NCI-H1048 (cell line): Measurements from ENCODE around the gene TOM1.

Source experiments
- DNase-seq: peaks from one replicate; lab custom pipeline; 2025; lab: John Stamatoyannopoulos, UW

The TOM1 gene

DNA sequence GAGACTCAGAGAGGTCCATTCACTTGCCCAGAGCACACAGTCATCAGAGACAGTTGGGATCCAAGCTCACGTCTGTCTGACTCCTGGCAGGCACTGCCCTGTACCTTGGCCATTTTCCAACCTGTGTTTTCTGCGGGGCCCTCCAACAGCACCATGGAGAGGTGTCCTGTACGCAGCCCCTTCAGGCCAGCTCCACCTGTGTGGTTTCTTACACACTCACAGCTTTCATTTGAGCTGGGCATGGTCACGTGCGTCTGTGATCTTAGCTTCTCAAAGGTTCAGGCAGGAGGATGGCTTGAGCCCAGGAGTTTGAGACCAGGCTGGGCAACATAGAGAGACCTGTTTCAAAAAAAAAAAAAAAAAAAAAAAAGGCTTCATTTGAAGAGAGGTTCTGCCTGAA lies 24.4 kb downstream of the TOM1 start:
- no peak for DNase-seq

GRCh38 chr22:35324762-35325161 lies 25.1 kb downstream of the TOM1 start:
- DNase-seq: no peak

- DNase-seq: no peak
Observed at GRCh38 chr22:35325209-35325608, 25.5 kb downstream of the TOM1 start.

DNA sequence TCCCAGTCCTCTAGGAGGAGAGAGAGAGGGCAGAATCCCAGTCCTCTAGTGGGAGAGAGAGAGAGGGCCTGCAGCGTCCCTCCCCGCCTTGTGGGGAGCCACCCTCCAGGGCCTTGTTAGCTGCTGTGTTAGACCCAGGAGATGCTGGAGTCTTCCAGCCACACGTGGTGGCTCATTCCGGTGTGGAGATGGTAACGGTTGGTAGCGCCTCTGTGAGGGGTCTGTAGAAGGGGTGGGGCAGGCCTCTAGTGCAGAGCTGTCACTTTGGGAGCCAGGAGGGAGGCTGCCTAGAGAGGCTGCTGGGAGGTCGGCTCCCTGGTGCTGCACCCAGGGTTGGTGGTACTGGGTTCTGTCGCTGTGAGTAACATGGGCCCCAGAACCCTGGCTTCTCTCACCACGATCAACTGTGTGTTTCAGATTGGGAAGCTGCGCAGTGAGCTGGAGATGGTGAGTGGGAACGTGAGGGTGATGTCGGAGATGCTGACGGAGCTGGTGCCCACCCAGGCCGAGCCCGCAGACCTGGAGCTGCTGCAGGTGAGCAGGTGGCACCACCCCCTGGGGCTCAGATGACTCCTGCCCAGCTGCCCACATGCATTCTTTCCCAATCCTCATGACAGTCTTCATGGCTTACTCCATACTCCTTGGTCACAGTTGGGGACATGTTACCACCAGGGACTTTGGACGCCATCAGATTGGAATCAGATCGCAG lies 27.3 kb downstream of the TOM1 start:
- no peak for DNase-seq

DNA sequence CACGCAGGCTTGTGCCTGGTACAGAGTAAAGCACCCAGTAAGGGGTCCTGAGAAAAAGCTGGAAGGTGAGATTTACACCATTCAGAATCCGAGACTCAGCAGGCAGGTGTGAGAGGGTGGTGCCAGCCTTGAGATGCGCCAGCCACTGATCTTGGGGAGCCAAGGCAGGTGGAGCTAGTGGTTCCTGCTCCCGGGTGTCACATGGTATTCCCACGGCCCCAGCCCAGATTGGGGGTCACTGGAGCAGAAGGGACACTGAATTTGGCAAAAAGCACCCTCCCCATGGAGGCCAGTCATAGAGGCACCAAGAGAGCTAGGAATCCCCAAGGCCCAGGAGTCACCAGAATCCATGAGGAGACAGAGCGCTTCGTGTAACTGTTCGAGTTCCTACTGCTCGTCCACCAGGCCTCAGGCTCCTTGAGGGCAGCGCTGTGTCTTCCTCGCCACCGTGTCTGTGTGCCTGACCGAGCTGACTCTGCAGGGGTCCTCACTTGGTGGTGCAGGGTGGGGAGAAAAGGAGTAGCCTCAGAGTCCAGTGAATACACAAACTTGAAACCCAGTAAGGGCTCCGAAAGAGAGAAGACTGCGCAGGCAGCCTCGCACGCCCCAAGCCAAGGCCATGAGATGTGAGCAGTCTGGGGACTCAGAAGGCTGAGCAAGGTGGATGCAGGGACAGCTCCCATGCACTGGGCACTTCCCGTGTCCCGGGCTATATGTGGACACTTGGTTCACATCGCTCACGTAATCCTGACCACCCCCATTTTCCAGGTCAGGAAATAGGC lies 28.2 kb downstream of the TOM1 start:
- DNase-seq: no peak

GRCh38 chr22:35328472-35328885 lies 28.8 kb downstream of the TOM1 start:
- no peak for DNase-seq

DNA sequence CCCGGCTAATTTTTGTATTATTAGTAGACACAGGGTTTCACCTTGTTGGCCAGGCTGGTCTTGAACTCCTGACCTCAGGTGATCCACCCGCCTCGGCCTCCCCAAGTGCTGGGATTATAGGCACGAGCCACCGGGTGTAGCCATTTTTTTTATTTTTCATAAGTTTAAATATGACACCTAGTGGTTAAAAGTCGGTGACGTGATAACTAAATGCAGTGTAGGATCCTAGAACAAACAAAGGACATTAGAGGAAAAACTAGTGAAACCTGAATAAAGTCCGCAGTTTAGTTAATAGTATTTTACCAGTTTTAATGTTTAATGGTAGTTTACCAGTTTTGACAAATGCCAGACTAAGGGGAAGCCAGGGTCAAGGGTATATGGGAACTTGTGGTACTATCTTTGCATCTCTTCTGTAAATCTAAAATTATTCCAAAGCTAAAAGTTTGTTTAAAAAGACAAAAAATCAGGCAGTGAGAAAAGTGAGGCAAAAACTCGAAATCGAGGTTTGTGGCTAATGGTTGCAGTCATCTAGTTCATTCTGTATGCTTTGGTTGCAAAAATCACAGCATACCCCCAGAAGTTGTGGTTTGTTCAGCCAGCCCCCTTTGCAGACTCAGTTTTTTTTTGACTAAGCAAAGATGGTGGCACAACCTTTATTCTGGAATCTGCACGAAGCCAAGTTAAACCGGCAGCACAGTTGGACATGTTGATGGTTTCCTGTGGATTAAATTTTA lies 29.6 kb downstream of the TOM1 start:
- DNase-seq: no peak

DNA sequence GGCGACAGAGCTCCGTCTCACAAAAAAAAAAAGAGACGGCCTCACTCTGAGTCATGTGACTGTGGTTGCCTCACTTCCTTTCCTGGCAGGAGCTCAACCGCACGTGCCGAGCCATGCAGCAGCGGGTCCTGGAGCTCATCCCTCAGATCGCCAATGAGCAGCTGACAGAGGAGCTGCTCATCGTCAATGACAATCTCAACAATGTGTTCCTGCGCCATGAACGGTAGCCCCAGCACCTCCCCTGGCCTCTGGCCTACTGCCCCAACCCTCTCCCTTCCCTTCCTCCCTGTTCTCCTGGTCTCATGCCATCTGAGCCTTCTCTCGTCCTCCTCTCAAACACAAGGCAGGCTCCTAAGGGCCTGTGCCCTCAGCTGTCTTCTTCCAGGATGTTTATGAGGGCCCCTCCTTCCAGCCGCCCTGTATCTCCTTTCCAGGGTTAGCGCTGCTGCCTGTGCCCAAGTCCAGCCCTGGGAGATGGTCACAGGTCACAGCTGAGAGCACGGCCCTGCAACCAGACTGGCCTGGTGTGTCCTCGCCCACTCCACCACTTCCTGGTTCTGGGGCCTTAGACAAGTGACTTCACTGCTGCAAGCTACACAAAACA lies 30.7 kb downstream of the TOM1 start:
- no peak for DNase-seq

GRCh38 chr22:35332278-35332677 lies 32.6 kb downstream of the TOM1 start:
- DNase-seq: no peak

DNA sequence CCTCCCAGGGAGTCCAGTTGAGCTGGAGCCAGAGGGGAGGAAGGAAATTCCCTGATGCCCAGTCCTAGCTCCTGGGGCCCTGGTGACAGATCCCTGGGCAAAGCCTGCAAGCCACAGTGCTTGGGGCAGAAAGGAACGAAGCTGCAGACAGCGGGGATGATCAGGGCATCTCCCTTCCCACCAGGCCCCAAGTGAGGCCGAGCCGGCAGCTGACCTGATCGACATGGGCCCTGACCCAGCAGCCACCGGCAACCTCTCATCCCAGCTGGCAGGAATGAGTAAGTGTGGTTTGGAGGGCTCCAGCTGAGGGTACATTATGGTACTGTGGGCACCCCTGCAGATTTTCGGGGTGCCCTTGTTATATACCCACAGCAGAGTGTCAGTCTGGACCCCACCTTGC lies 33.5 kb downstream of the TOM1 start:
- DNase-seq: no peak

GRCh38 chr22:35334004-35334403 lies 34.3 kb downstream of the TOM1 start:
- no peak for DNase-seq

DNA sequence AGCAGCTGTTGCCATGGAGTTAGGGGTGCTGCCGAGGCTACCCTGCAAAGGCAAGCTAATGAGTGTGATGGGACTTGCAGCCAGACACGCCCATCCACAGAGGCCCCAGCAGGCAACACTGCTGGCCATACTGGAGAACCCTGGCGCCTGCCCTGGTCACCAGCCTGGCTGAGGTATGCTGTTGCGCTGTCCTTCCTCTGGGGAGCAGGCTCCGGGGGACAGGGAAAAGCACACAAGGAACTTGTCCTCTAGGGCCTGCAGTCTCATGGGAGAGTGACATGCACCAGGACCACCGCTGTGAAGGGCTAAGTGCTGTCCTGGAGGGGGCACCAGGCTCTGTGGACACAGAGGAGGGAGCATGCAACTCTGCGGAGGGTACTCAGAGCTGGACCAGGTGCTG lies 35.8 kb downstream of the TOM1 start:
- no peak for DNase-seq

- DNase-seq: no peak
Observed at GRCh38 chr22:35335936-35336781, 36.5 kb downstream of the TOM1 start.

DNA sequence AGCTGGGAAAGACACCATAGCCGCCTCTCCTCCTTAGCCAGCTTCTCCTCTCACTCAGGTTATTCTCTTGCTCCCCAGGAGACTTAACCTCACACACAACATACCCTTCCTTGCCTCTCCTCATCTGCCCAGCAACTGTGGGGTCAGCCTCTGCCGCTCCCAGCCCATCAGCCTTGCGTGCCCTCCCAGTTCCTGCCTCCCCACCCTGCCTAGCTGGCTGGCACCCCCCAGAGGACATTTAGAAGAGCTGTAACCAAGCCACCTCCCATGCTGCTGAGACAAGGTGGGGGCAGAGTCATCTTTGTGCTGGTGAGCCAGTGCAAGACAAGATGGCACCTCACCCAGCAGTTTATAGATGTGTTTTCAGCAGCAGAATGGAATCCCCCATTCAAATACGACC lies 38.2 kb downstream of the TOM1 start:
- no peak for DNase-seq

DNA sequence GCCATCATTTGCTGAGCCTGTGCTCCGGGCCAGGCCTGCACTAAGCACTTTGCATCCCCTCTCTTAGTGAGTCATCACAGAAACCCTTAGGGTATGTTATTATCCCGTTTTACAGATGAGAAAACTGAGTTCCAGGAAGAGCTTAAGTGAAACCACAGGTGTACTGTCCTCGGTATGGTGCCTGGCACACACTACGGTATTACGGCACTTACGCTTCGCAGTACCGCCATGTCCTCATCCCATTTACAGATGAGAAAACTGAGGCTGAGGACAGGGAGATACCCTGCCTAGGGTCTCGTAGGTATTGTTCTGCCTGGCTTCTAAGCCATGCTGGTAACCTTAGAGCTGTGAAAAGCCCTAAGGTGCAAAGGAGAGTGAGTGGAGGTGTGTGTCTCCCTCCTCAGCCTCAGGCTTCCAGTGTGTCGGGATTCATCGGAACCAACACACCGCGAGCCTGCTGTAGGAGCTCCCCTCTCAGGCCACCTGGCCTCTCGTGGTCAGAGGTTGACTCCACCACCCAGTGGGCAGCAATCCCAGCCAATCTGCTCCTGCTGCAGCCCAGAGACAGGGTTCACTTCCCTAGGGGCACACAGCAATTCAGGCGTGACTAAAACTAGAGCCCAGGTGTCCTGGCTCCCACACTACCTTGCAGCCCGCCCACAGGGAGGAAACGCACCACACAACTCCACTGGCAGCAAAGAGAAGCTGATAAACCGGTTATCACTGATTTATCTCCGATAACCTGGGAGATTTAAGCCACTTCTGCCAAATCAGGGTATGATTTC lies 41.6 kb downstream of the TOM1 start:
- DNase-seq: no peak

- DNase-seq: no peak
Observed at GRCh38 chr22:35342390-35342789, 42.7 kb downstream of the TOM1 start.

- DNase-seq: no peak
Observed at GRCh38 chr22:35343664-35344550, 44.2 kb downstream of the TOM1 start.

DNA sequence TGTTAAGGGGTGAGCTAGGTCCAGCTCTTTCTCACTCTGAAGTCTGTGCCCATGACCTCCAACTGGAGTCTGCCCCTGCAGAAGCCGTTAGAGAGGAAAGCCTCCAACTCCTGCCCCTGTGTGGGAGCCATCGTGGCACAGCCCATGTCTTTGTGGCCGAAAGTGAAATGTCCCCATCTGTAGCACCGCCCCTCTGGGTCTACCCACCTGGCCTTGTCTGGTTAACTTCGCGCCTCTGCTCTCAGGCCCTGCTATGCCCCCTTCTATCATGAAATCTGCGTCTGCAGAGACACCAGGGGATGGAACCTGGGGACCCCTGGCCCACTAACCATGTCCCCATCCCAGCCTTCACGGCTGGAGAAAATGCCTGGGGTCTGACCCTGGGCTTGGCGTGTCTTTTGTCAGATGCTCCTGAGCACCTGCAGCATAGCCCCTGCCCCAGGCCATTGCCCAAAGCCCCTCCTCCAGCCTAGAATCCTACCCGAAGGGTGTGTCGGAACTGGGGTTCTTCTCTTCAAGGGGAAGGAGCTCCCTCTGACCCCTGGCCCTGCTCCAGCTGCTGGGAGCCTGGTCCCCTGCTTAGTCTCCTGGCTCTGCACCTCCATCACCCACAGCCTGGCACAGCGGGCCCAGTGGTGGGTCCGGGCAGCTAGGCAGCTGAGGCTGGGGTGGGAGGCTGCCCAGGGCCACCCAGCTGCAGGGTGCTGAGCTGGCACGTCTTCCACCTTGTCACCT lies 45.4 kb downstream of the TOM1 start:
- no peak for DNase-seq
